Osteocyte (in vitro differentiated cells): Measurements from ENCODE around the gene PXDC1. TPM values are rescaled to one million over a fixed set of nuclear protein-coding genes. Genes with fewer than 3 reads are reported as not detected.

Source experiments
- DNase-seq: peaks from one replicate; pipeline ENCODE4 v3.0.0; 2021; ENCODE audit warnings: mixed read lengths; ENCODE audit not compliant: unreplicated experiment; ENCODE audit errors: extremely low spot score
- H3K27ac Mint-ChIP-seq: one replicate; pipeline ENCODE4 v1.8.0; 2021; ENCODE audit warnings: mild to moderate bottlenecking, mixed read lengths; ENCODE audit not compliant: unreplicated experiment
- H3K27me3 Mint-ChIP-seq: one replicate; pipeline ENCODE4 v1.8.0; 2021; ENCODE audit warnings: mixed read lengths; ENCODE audit not compliant: unreplicated experiment
- H3K36me3 Mint-ChIP-seq: one replicate; pipeline ENCODE4 v1.8.0; 2021; ENCODE audit warnings: mixed read lengths; ENCODE audit not compliant: unreplicated experiment
- H3K4me1 Mint-ChIP-seq: one replicate; pipeline ENCODE4 v1.8.0; 2021; ENCODE audit warnings: mixed read lengths; ENCODE audit not compliant: unreplicated experiment
- H3K4me3 Mint-ChIP-seq: one replicate; pipeline ENCODE4 v1.8.0; 2021; ENCODE audit warnings: mild to moderate bottlenecking, moderate library complexity, mixed read lengths; ENCODE audit not compliant: unreplicated experiment
- H3K9me3 Mint-ChIP-seq: one replicate; pipeline ENCODE4 v1.8.0; 2021; ENCODE audit warnings: mixed read lengths; ENCODE audit not compliant: unreplicated experiment
- CTCF ChIP-seq: fragments of 200-600 bp; sonication (generic); IDR thresholded peaks from 2 replicates; pipeline ENCODE4 v1.5.0; 2021; ENCODE audit warnings: antibody characterized with exemption, mild to moderate bottlenecking, moderate library complexity
- total RNA-seq: library from RNA; stranded (reverse); gene quantifications from 2 replicates; pipeline ENCODE4 v1.2.1, GENCODE V29; 2021

The PXDC1 gene
- total RNA-seq, 1 donor from 2014 or later: 129 TPM

- no peak for DNase-seq
- H3K27me3 Mint-ChIP-seq: no peaks in the 10 kb centered on the region
- peaks cover 32% of the 10 kb centered on the region for H3K4me1 Mint-ChIP-seq
- no peak overlapping the region for H3K4me3 Mint-ChIP-seq
- no peak for TF ChIP-seq CTCF
- peaks cover 3% of the 10 kb centered on the region for H3K9me3 Mint-ChIP-seq
- H3K27ac Mint-ChIP-seq: no peak overlapping the region
- H3K36me3 Mint-ChIP-seq: peaks cover 51% of the 10 kb centered on the region
These were observed 31.8 kb downstream of the PXDC1 start for GRCh38 chr6:3719462-3720308.

- Mint-ChIP-seq H3K4me3 (no peak overlapping the region), H3K27me3 (no peaks in the 10 kb centered on the region), H3K36me3 (peaks cover 55% of the 10 kb centered on the region), H3K9me3 (peaks cover 3% of the 10 kb centered on the region), H3K27ac (no peak overlapping the region), H3K4me1 (peaks cover 24% of the 10 kb centered on the region)
- DNase-seq: no peak
- TF ChIP-seq CTCF: no peak
These were observed 33.1 kb downstream of the PXDC1 start for GRCh38 chr6:3718407-3718806.

DNA sequence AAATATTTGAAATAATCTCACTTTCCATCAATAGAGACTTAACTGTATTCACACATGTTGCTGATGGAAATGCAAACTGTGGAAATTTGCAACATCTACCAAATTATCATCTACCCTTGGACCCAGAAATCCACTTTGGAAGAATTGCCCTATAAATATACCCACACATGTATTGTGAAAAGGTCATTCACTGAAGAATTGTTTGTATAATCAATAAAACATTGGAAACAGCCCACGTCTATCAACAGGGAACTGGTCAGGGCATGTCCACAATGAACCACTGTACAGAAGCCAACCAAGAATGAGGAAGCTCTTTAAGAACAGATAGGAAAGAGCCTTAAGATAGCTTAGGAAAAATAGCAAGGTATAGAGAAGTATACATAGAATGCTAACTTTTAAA is 36.2 kb downstream of the PXDC1 start:
- Mint-ChIP-seq H3K4me3 (no peak overlapping the region), H3K27me3 (no peaks in the 10 kb centered on the region), H3K27ac (no peak overlapping the region), H3K36me3 (peaks cover 41% of the 10 kb centered on the region), H3K9me3 (peaks cover 3% of the 10 kb centered on the region), H3K4me1 (peaks cover 11% of the 10 kb centered on the region)
- no peak for DNase-seq
- TF ChIP-seq CTCF: no peak

- no peak for DNase-seq
- no peak overlapping the region for H3K4me3 Mint-ChIP-seq
- H3K27me3 Mint-ChIP-seq: no peaks in the 10 kb centered on the region
- peaks cover 11% of the 10 kb centered on the region for H3K4me1 Mint-ChIP-seq
- H3K27ac Mint-ChIP-seq: no peak overlapping the region
- TF ChIP-seq CTCF: no peak
- H3K36me3 Mint-ChIP-seq: peaks cover 37% of the 10 kb centered on the region
- peaks cover 3% of the 10 kb centered on the region for H3K9me3 Mint-ChIP-seq
These were observed 36.7 kb downstream of the PXDC1 start for GRCh38 chr6:3714768-3715167.

GRCh38 chr6:3714111-3714510 is 37.4 kb downstream of the PXDC1 start:
- Mint-ChIP-seq H3K4me3 (no peak overlapping the region), H3K4me1 (peaks cover 11% of the 10 kb centered on the region), H3K36me3 (peaks cover 38% of the 10 kb centered on the region), H3K27ac (no peak overlapping the region), H3K9me3 (peaks cover 3% of the 10 kb centered on the region), H3K27me3 (no peaks in the 10 kb centered on the region)
- no peak for TF ChIP-seq CTCF
- no peak for DNase-seq
